Activated CD4-positive, alpha-beta T cell treated with anti-CD3 and anti-CD28 coated beads, Interleukin-2, amount 50 U/mL, for 1 hour (primary cell): ENCODE data around the gene OVOL1.
"Not testable (repeated sequence)": the region's sequence is repeated elsewhere in the genome, so short reads cannot be mapped to it uniquely, and the experiment has no call there.

Experiments used
- DNase-seq: peaks from one replicate; pipeline ENCODE4 v3.0.0-alpha.2; 2020

The OVOL1 gene

GRCh38 chr11:65817835-65818680 lies 31.2 kb downstream of the OVOL1 start:
- DNase-seq: peak; percentile 95

GRCh38 chr11:65821107-65821506 lies 34.2 kb downstream of the OVOL1 start:
- no peak for DNase-seq

GRCh38 chr11:65822776-65823528 lies 36.1 kb downstream of the OVOL1 start:
- DNase-seq: no peak

- DNase-seq: no peak
These were observed 40.3 kb downstream of the OVOL1 start for GRCh38 chr11:65826984-65827735.

- no peak for DNase-seq
These were observed 42.6 kb downstream of the OVOL1 start for GRCh38 chr11:65829459-65829858.

- DNase-seq: not testable (repeated sequence)
These were observed 45.4 kb downstream of the OVOL1 start for GRCh38 chr11:65832231-65832630.

- peak; percentile 94 for DNase-seq
These were observed 46.6 kb downstream of the OVOL1 start, which contains the start of gene SNX32 for GRCh38 chr11:65833297-65834030. SNX32 (plus strand) TSS chr11:65833963; CDS start chr11:65834066, 103 bp downstream.

- DNase-seq: no peak
These were observed 47.3 kb downstream of the OVOL1 start for GRCh38 chr11:65834202-65834601.

- no peak for DNase-seq
These were observed 55.3 kb downstream of the OVOL1 start for GRCh38 chr11:65842144-65842543.

GRCh38 chr11:65843811-65844210 lies 56.9 kb downstream of the OVOL1 start:
- no peak for DNase-seq

- no peak for DNase-seq
These were observed 57.5 kb downstream of the OVOL1 start for GRCh38 chr11:65844231-65844872.
